ENCODE data around the gene ITGA3. TPM values are rescaled to one million over a fixed set of nuclear protein-coding genes. Genes with fewer than 3 reads are reported as not detected.
A peak's percentile ranks its signal among the peaks of the same experiment; 100 is the strongest.

The ITGA3 gene
- total and polyA plus RNA-seq, 5 donors, result 21.5 to 32.9 (median 26.2) TPM

DNA sequence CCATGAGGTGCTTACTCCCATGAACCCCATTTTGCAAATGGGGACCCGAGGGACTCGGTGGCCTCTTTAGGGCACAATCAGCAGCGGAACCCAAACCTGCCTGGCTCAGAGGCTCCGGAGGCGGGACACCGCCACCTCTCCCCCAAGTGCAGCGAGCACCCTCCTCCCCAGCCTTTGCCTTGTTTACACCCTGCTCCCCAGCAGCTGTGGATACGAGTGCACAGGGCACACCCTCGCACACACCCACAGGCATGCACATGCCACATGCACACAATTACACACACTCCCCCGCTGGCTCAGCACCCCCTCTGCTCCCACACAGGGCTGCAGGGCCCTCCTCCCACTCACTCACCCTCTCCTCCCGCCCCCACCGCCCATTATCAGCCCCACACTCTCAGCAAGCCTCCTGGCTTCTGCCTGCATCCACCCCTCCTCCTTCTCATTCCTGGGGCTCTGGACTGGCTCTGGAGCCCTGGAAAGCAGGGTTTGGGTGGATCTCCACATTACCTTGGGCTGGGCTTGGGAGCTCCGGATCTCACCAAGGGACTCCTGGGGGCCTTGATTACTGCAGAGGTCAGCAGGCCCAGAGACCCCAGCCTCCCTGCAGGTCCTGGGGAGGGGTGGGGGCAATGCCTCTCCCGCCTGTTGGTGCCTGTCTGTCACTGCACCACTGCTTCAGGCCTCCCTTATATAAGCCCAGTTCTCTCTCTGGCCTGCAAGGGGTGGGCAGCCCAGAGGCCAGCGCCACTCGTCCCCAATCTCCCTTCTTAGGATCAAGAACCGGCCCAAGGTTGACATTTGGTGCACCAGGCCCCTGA is 45.6 kb downstream of the ITGA3 start:
- H3K4me1 ChIP-seq (ENCODE audit: control insufficient read depth, insufficient read depth, low read length), result peaks cover 5% of the 10 kb centered on the region
- ATAC-seq, result peak; percentile 62 to 75
- H3K4me3 ChIP-seq (ENCODE audit: low read length), result no peak overlapping the region
- WGBS, result 45% methylated on average over 17 of the region's 17 CpGs
- peak overlapping the region; percentile 81 for H3K27ac ChIP-seq (ENCODE audit: low read length)
- peak in 2 of 3 donors; percentile 82 to 84 for DNase-seq
- H3K9me3 ChIP-seq (ENCODE audit: control insufficient read depth, low read length), result no peaks in the 10 kb centered on the region
- intact Hi-C loops (cut with DNase I), result no loop called here
- H3K27me3 ChIP-seq (ENCODE audit: control insufficient read depth, insufficient read depth), result no peaks in the 10 kb centered on the region

GRCh38 chr17:50102164-50102991 is 46.5 kb downstream of the ITGA3 start:
- H3K27me3 ChIP-seq (ENCODE audit: control insufficient read depth, insufficient read depth), result no peaks in the 10 kb centered on the region
- H3K4me3 ChIP-seq (ENCODE audit: low read length), result no peak overlapping the region
- no peaks in the 10 kb centered on the region for H3K9me3 ChIP-seq (ENCODE audit: control insufficient read depth, low read length)
- peaks cover 3% of the 10 kb centered on the region for H3K4me1 ChIP-seq (ENCODE audit: control insufficient read depth, insufficient read depth, low read length)
- peak; percentile 77 to 90 (median 87) for DNase-seq
- 60% methylated on average over 15 of the region's 15 CpGs for WGBS
- peak; percentile 83 to 88 for ATAC-seq
- peak overlapping the region; percentile 93 for H3K27ac ChIP-seq (ENCODE audit: low read length)
- intact Hi-C loops (cut with DNase I), result no loop called here

DNA sequence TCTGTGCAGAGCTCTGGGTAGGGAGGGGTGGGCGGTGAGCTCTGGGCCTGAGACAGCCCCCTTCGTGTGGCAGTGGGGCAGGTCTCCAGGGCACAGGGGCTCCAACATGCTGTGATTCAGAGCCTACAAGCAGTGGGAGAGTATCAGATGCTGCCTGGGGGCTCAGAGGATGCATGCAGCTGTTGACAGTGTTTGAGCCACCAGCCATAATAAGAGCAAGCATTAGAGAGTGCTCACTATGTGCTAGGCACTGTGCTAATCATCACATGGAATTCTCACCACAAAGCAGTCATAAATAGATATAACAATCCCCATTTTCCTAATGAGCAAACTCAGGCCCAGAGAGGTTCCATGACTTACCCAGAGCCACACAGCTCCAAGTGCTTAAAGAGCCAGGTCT is 47.3 kb downstream of the ITGA3 start:
- no peak for DNase-seq
- Histone ChIP-seq H3K9me3 (ENCODE audit: control insufficient read depth, low read length) (no peaks in the 10 kb centered on the region), H3K4me1 (ENCODE audit: control insufficient read depth, insufficient read depth, low read length) (peaks cover 3% of the 10 kb centered on the region), H3K4me3 (ENCODE audit: low read length) (no peak overlapping the region), H3K27me3 (ENCODE audit: control insufficient read depth, insufficient read depth) (no peaks in the 10 kb centered on the region), H3K27ac (ENCODE audit: low read length) (no peak overlapping the region)
- intact Hi-C loops (cut with DNase I), result no loop called here
- ATAC-seq, result no peak
- 72% methylated on average over 2 of the region's 2 CpGs for WGBS

GRCh38 chr17:50103941-50104340 is 48.0 kb downstream of the ITGA3 start:
- intact Hi-C loops (cut with DNase I), result no loop called here

GRCh38 chr17:50105811-50106210 is 49.9 kb downstream of the ITGA3 start:
- peaks cover 3% of the 10 kb centered on the region for H3K4me1 ChIP-seq (ENCODE audit: control insufficient read depth, insufficient read depth, low read length)
- 93% methylated on average over 21 of the region's 21 CpGs for WGBS
- H3K27ac ChIP-seq (ENCODE audit: low read length), result no peak overlapping the region
- intact Hi-C loops (cut with DNase I), result no loop called here
- no peaks in the 10 kb centered on the region for H3K9me3 ChIP-seq (ENCODE audit: control insufficient read depth, low read length)
- H3K27me3 ChIP-seq (ENCODE audit: control insufficient read depth, insufficient read depth), result no peaks in the 10 kb centered on the region
- H3K4me3 ChIP-seq (ENCODE audit: low read length), result no peak overlapping the region
- DNase-seq (no peak), ATAC-seq (no peak)

More at GRCh38 chr17:50103941-50104340, 48.0 kb downstream of the ITGA3 start:
- Histone ChIP-seq H3K27me3 (ENCODE audit: control insufficient read depth, insufficient read depth) (no peaks in the 10 kb centered on the region), H3K27ac (ENCODE audit: low read length) (no peak overlapping the region), H3K9me3 (ENCODE audit: control insufficient read depth, low read length) (no peaks in the 10 kb centered on the region), H3K4me1 (ENCODE audit: control insufficient read depth, insufficient read depth, low read length) (peaks cover 3% of the 10 kb centered on the region), H3K4me3 (ENCODE audit: low read length) (no peak overlapping the region)
- DNase-seq (no peak), ATAC-seq (no peak)
- WGBS, result 90% methylated on average over 5 of the region's 5 CpGs

- intact Hi-C loops (cut with DNase I), result no loop called here
- H3K27ac ChIP-seq (ENCODE audit: low read length), result no peak overlapping the region
- no peak for ATAC-seq
Measured at GRCh38 chr17:50106393-50107131, 50.7 kb downstream of the ITGA3 start.

DNA sequence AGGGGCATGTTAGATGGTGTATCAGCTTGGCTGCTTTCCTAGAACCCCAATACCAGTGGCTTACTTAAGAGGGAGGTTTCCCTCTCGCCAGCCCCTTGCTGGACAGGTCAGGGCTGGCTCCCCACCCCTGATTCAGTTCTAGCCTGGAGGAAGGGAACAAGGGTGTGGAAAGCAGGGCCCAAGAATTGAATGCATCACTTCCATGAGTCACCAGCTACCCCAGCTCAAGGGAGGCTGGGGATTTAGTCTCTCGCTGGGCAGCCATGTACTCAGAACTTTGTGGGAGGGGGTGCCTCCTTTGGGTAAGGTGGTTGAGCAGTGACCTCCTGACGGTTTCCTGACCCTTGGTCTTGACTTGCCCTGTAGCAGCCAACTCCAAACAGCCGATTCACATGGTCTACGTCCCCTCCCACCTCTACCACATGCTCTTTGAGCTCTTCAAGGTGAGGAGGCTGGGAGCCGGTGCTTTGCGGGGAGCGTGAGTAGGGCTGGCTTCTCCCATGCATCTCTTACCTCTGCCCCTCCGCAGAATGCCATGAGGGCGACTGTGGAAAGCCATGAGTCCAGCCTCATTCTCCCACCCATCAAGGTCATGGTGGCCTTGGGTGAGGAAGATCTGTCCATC is 52.0 kb downstream of the ITGA3 start:
- DNase-seq, result no peak

More at GRCh38 chr17:50106393-50107131, 50.7 kb downstream of the ITGA3 start:
- no peak for DNase-seq
- no peaks in the 10 kb centered on the region for H3K9me3 ChIP-seq (ENCODE audit: control insufficient read depth, low read length)
- H3K27me3 ChIP-seq (ENCODE audit: control insufficient read depth, insufficient read depth), result no peaks in the 10 kb centered on the region
- H3K4me3 ChIP-seq (ENCODE audit: low read length), result no peak overlapping the region
- peaks cover 6% of the 10 kb centered on the region for H3K4me1 ChIP-seq (ENCODE audit: control insufficient read depth, insufficient read depth, low read length)
- WGBS, result 65% methylated on average over 13 of the region's 13 CpGs

GRCh38 chr17:50108556-50108955 is 52.6 kb downstream of the ITGA3 start:
- DNase-seq (no peak), ATAC-seq (no peak)
- peaks cover 13% of the 10 kb centered on the region for H3K4me1 ChIP-seq (ENCODE audit: control insufficient read depth, insufficient read depth, low read length)
- WGBS, result 66% methylated on average over 9 of the region's 9 CpGs
- intact Hi-C loops (cut with DNase I), result no loop called here
- H3K9me3 ChIP-seq (ENCODE audit: control insufficient read depth, low read length), result no peaks in the 10 kb centered on the region
- no peak overlapping the region for H3K4me3 ChIP-seq (ENCODE audit: low read length)
- no peaks in the 10 kb centered on the region for H3K27me3 ChIP-seq (ENCODE audit: control insufficient read depth, insufficient read depth)
- H3K27ac ChIP-seq (ENCODE audit: low read length), result no peak overlapping the region

More for the DNA sequence above, 52.0 kb downstream of the ITGA3 start:
- H3K27ac ChIP-seq (ENCODE audit: low read length), result peak overlapping the region; percentile 53
- H3K27me3 ChIP-seq (ENCODE audit: control insufficient read depth, insufficient read depth), result no peaks in the 10 kb centered on the region
- WGBS, result 85% methylated on average over 10 of the region's 10 CpGs
- intact Hi-C loops (cut with DNase I), result no loop called here
- no peaks in the 10 kb centered on the region for H3K9me3 ChIP-seq (ENCODE audit: control insufficient read depth, low read length)
- peaks cover 13% of the 10 kb centered on the region for H3K4me1 ChIP-seq (ENCODE audit: control insufficient read depth, insufficient read depth, low read length)
- ATAC-seq, result no peak
- H3K4me3 ChIP-seq (ENCODE audit: low read length), result no peak overlapping the region

GRCh38 chr17:50109207-50109606 is 53.3 kb downstream of the ITGA3 start:
- Histone ChIP-seq H3K4me1 (ENCODE audit: control insufficient read depth, insufficient read depth, low read length) (peaks cover 13% of the 10 kb centered on the region), H3K27ac (ENCODE audit: low read length) (no peak overlapping the region), H3K9me3 (ENCODE audit: control insufficient read depth, low read length) (no peaks in the 10 kb centered on the region), H3K4me3 (ENCODE audit: low read length) (no peak overlapping the region), H3K27me3 (ENCODE audit: control insufficient read depth, insufficient read depth) (no peaks in the 10 kb centered on the region)
- WGBS, result 82% methylated on average over 7 of the region's 7 CpGs
- no peak for ATAC-seq
- no peak for DNase-seq
- intact Hi-C loops (cut with DNase I), result no loop called here

DNA sequence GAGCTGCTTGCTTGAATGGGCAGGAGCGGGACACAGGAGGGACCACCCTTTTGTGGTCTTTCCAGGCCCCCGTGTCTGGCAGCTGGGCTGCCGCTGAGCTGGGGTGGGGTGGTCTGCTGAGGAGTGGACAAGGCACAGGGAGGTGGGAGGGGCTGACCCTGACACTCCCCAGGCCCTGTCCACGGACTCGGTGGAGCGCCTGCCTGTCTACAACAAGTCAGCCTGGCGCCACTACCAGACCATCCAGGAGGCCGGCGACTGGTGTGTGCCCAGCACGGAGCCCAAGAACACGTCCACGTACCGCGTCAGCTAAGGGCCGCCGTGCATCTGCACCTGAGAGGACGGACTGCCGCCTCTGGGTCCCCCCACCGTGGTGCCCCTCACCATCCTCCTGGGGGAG is 53.9 kb downstream of the ITGA3 start:
- intact Hi-C loops (cut with DNase I), result loop anchor here in 2 of 4 donors (10.0 kb wide), 1 partner anchor 55 kb away; the partner anchor contains the start of gene SGCA (in 2 of the 2)
- WGBS, result 83% methylated on average over 19 of the region's 19 CpGs
- peaks cover 13% of the 10 kb centered on the region for H3K4me1 ChIP-seq (ENCODE audit: control insufficient read depth, insufficient read depth, low read length)
- peak overlapping the region; percentile 96 for H3K27ac ChIP-seq (ENCODE audit: low read length)
- ATAC-seq, result no peak
- DNase-seq, result no peak
- no peaks in the 10 kb centered on the region for H3K27me3 ChIP-seq (ENCODE audit: control insufficient read depth, insufficient read depth)
- H3K4me3 ChIP-seq (ENCODE audit: low read length), result no peak overlapping the region
- H3K9me3 ChIP-seq (ENCODE audit: control insufficient read depth, low read length), result no peaks in the 10 kb centered on the region

Data from right cardiac atrium (tissue), 5 donors.